Thymus (tissue), 11 donors: ENCODE measurements around the gene ZNF491. TPM values are rescaled to one million over a fixed set of nuclear protein-coding genes. Genes with fewer than 3 reads are reported as not detected.
"Not testable (repeated sequence)": the region's sequence is repeated elsewhere in the genome, so short reads cannot be mapped to it uniquely, and the experiment has no call there.

Source experiments
- DNase-seq, 9 donors: peaks; one replicate each; pipeline ENCODE4 v3.0.0-alpha.2; 2013; ENCODE audit warnings: low spot score in 9 of 9, low read depth in 6 of 9, missing footprints in 1 of 9
- H3K27ac ChIP-seq, 2 donors: one replicate each; pipeline ENCODE4 v1.5.1; 2013; ENCODE audit warnings: control low read depth in 1 of 2, low read depth in 1 of 2, low read length in 1 of 2, mild to moderate bottlenecking in 1 of 2, moderate library complexity in 1 of 2
- H3K27me3 ChIP-seq, 2 donors: one replicate each; pipeline ENCODE4 v1.5.1; 2013; ENCODE audit warnings: low read length in 1 of 2; ENCODE audit not compliant: control insufficient read depth in 2 of 2, insufficient read depth in 1 of 2
- H3K36me3 ChIP-seq, 2 donors: one replicate each; pipeline ENCODE4 v1.5.1; 2013; ENCODE audit warnings: low read length in 1 of 2, mild to moderate bottlenecking in 1 of 2, moderate library complexity in 1 of 2; ENCODE audit not compliant: control insufficient read depth in 2 of 2, insufficient read depth in 2 of 2
- H3K4me1 ChIP-seq, 2 donors: one replicate each; pipeline ENCODE4 v1.5.1; 2013; ENCODE audit warnings: low read length in 2 of 2; ENCODE audit not compliant: control insufficient read depth in 2 of 2, insufficient read depth in 2 of 2
- H3K4me3 ChIP-seq, 2 donors: one replicate each; pipeline ENCODE4 v1.5.1; 2013; ENCODE audit warnings: low read length in 2 of 2, control low read depth in 1 of 2, mild to moderate bottlenecking in 1 of 2
- H3K9me3 ChIP-seq, 2 donors: one replicate each; pipeline ENCODE4 v1.5.1; 2013; ENCODE audit warnings: low read length in 1 of 2, mild to moderate bottlenecking in 1 of 2; ENCODE audit not compliant: control insufficient read depth in 2 of 2, insufficient read depth in 1 of 2
- WGBS: extraction: QIAGEN DNeasy Blood & Tissue Kit; methylation state at CpG from one replicate; pipeline ENCODE4 v1.1.7; 2013; 5-methylcytosine and 5-hydroxymethylcytosine counted together
- polyA plus RNA-seq: library from polyadenylated mRNA; stranded (reverse); fragments of 200-250 nt; gene quantifications from one replicate; pipeline ENCODE4 v1.2.3, GENCODE V29; 2013
- total RNA-seq: library from RNA; stranded (reverse); fragments of 120-200 nt; gene quantifications from one replicate; pipeline ENCODE4 v1.2.4, GENCODE V29; 2013
- donor health status: healthy.

Gene ZNF491
- total and polyA plus RNA-seq, 2 donors, result 3.5 to 4.8 TPM

GRCh38 chr19:11766597-11767591 lies 31.4 kb upstream of the ZNF491 start, which contains the start of gene ZNF441:
ZNF441 (plus strand) TSS chr19:11767000; CDS start chr19:11767194, 194 bp downstream.
- H3K36me3 ChIP-seq, result no peaks in the 10 kb centered on the region
- H3K27me3 ChIP-seq, result peaks cover 0 to 7% of the 10 kb centered on the region in 2 donors
- DNase-seq, result peak; percentile 79 to 96 (median 91)
- H3K27ac ChIP-seq, result peak within 1 kb of the TSS; percentile 74 to 89
- peaks cover 5 to 11% of the 10 kb centered on the region in 2 donors for H3K4me1 ChIP-seq
- peaks cover 0 to 5% of the 10 kb centered on the region in 2 donors for H3K9me3 ChIP-seq
- peak within 1 kb of the TSS; percentile 67 to 82 for H3K4me3 ChIP-seq
- under 1% methylated on average over 61 of the region's 61 CpGs for WGBS

- DNase-seq, result peak in 1 of 9 donors; percentile 29
- 7% methylated on average over 20 of the region's 20 CpGs for WGBS
- H3K36me3 ChIP-seq, result no peaks in the 10 kb centered on the region
- H3K4me1 ChIP-seq, result peaks cover 5 to 11% of the 10 kb centered on the region in 2 donors
- H3K9me3 ChIP-seq, result peaks cover 0 to 11% of the 10 kb centered on the region in 2 donors
- peak overlapping the region; percentile 67 to 82 for H3K4me3 ChIP-seq
- peaks cover 0 to 7% of the 10 kb centered on the region in 2 donors for H3K27me3 ChIP-seq
- H3K27ac ChIP-seq, result peak overlapping the region in 1 of 2 donors; percentile 89
Observed at GRCh38 chr19:11767633-11768133, 30.6 kb upstream of the ZNF491 start.

GRCh38 chr19:11769995-11770394 lies 28.3 kb upstream of the ZNF491 start:
- 96% methylated on average over 4 of the region's 4 CpGs for WGBS

GRCh38 chr19:11771520-11771919 lies 26.8 kb upstream of the ZNF491 start:
- WGBS, result 89% methylated on average over 11 of the region's 11 CpGs
- H3K27ac ChIP-seq, H3K4me3 ChIP-seq, DNase-seq, H3K36me3 ChIP-seq, H3K27me3 ChIP-seq, H3K4me1 ChIP-seq: not testable (repeated sequence)
- peaks cover 0 to 14% of the 10 kb centered on the region in 2 donors for H3K9me3 ChIP-seq

More at GRCh38 chr19:11769995-11770394, 28.3 kb upstream of the ZNF491 start:
- no peak for DNase-seq
- H3K27ac ChIP-seq, result no peak overlapping the region
- peaks cover 5 to 11% of the 10 kb centered on the region in 2 donors for H3K4me1 ChIP-seq
- H3K27me3 ChIP-seq, result peaks cover 0 to 7% of the 10 kb centered on the region in 2 donors
- no peak overlapping the region for H3K4me3 ChIP-seq
- H3K36me3 ChIP-seq, result no peaks in the 10 kb centered on the region
- H3K9me3 ChIP-seq, result peaks cover 0 to 11% of the 10 kb centered on the region in 2 donors

GRCh38 chr19:11776669-11777068 lies 21.7 kb upstream of the ZNF491 start:
- not testable (repeated sequence) for H3K4me1 ChIP-seq, H3K27ac ChIP-seq, H3K4me3 ChIP-seq, H3K27me3 ChIP-seq, DNase-seq
- peaks cover 20 to 30% of the 10 kb centered on the region in 2 donors for H3K9me3 ChIP-seq
- peaks cover 26 to 34% of the 10 kb centered on the region in 2 donors for H3K36me3 ChIP-seq
- WGBS, result 98% methylated on average over 11 of the region's 11 CpGs

- no peak overlapping the region for H3K27ac ChIP-seq
- 98% methylated on average over 7 of the region's 7 CpGs for WGBS
- DNase-seq, result no peak
- H3K27me3 ChIP-seq, result no peaks in the 10 kb centered on the region
- no peak overlapping the region for H3K4me3 ChIP-seq
- no peaks in the 10 kb centered on the region for H3K4me1 ChIP-seq
- H3K9me3 ChIP-seq, result peaks cover 22 to 23% of the 10 kb centered on the region in 2 donors
- H3K36me3 ChIP-seq, result peaks cover 26 to 34% of the 10 kb centered on the region in 2 donors
Observed at GRCh38 chr19:11780431-11781020, 17.8 kb upstream of the ZNF491 start.

GRCh38 chr19:11781295-11782057 lies 16.8 kb upstream of the ZNF491 start:
- Histone ChIP-seq H3K4me1 (no peaks in the 10 kb centered on the region), H3K9me3 (peaks cover 22 to 28% of the 10 kb centered on the region in 2 donors), H3K27me3 (no peaks in the 10 kb centered on the region), H3K27ac (no peak overlapping the region), H3K36me3 (peaks cover 26 to 34% of the 10 kb centered on the region in 2 donors), H3K4me3 (no peak overlapping the region)
- WGBS, result 97% methylated on average over 5 of the region's 5 CpGs
- no peak for DNase-seq

- Histone ChIP-seq H3K27me3 (no peaks in the 10 kb centered on the region), H3K4me1 (no peaks in the 10 kb centered on the region), H3K9me3 (peaks cover 19 to 27% of the 10 kb centered on the region in 2 donors), H3K36me3 (peaks cover 19 to 24% of the 10 kb centered on the region in 2 donors), H3K27ac (no peak overlapping the region), H3K4me3 (no peak overlapping the region)
- DNase-seq, result no peak
- 100% methylated on average over 1 of the region's 1 CpG for WGBS
Observed at GRCh38 chr19:11783767-11784166, 14.6 kb upstream of the ZNF491 start.
